NT2/D1 (cell line): ENCODE measurements around the gene HINT3.
A peak's percentile ranks its signal among the peaks of the same experiment; 100 is the strongest.

Experiments
- DNase-seq: peaks from one replicate; pipeline ENCODE4 v3.0.0-alpha.2; 2011; ENCODE audit warnings: low read depth, low spot score
- H3K27me3 ChIP-seq: 2 replicates; pipeline ENCODE4 v1.6.0; 2011; ENCODE audit warnings: mild to moderate bottlenecking; ENCODE audit not compliant: insufficient read length, insufficient read depth
- H3K36me3 ChIP-seq: 2 replicates; pipeline ENCODE4 v1.6.1; 2011; ENCODE audit warnings: mild to moderate bottlenecking, low read length, mixed read lengths; ENCODE audit not compliant: insufficient read depth, insufficient read length
- H3K4me1 ChIP-seq: 2 replicates; pipeline ENCODE4 v1.5.1; 2011; ENCODE audit not compliant: insufficient read depth, insufficient read length
- H3K4me3 ChIP-seq: 2 replicates; pipeline ENCODE4 v1.5.1; 2011; ENCODE audit warnings: low read depth; ENCODE audit not compliant: insufficient read length
- H3K9ac ChIP-seq: 2 replicates; pipeline ENCODE4 v1.6.0; 2011; ENCODE audit warnings: low read depth; ENCODE audit not compliant: insufficient read length
- H3K9me3 ChIP-seq: 2 replicates; pipeline ENCODE4 v1.5.1; 2011; ENCODE audit warnings: mild to moderate bottlenecking, low read length; ENCODE audit not compliant: insufficient read depth
- SUZ12 ChIP-seq: IDR thresholded peaks from 2 replicates; pipeline ENCODE4 v1.6.1; 2011; ENCODE audit not compliant: insufficient read length, insufficient read depth; ENCODE audit errors: extremely low read depth
- YY1 ChIP-seq: IDR thresholded peaks from 2 replicates; pipeline ENCODE4 v1.6.1; 2011; ENCODE audit not compliant: insufficient read length, insufficient read depth
- ZNF274 ChIP-seq: IDR thresholded peaks from 2 replicates; pipeline ENCODE4 v1.6.1; 2011; ENCODE audit warnings: mild to moderate bottlenecking, low read depth, low read length

HINT3 gene

DNA sequence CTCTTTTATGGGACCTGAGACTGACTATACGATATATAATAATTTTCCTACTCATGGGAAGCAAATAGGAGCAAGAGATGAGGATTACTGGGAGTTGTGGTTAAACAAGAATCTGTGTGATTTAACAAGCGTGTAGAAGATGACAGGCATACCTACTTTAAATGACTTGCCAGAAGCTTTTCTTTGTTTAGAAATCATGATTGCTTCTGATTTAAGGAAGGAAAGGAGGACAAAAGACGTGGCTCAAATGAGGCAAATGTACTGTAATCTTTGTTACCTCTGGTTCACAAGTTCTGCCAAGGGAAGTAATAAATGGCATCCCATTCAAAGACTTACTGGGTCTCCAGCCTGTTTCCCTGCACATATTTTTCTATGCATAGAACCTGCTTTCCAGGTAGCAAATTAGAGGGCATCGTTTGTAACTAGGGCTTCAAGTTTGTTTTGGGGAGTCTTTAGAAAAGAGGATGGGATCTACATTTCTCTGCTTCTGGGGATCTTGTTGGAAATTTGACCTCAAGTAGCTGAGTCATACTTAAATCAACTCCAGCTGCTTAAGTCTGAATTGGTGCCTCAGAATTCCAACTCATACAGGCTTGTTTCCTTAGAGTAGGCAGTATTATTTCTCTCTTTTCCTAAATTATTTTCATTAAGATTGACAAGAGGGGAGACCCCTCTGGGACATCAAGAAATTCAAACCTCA is 26.8 kb downstream of the HINT3 start:
- no peaks in the 10 kb centered on the region for H3K9me3 ChIP-seq
- H3K27me3 ChIP-seq = no peaks in the 10 kb centered on the region
- H3K9ac ChIP-seq = no peak overlapping the region
- TF ChIP-seq SUZ12 (no peak), YY1 (no peak), ZNF274 (no peak)
- no peaks in the 10 kb centered on the region for H3K4me1 ChIP-seq
- peaks cover 2% of the 10 kb centered on the region for H3K36me3 ChIP-seq
- DNase-seq = no peak
- H3K4me3 ChIP-seq = no peak overlapping the region

- no peak for DNase-seq
- no peaks in the 10 kb centered on the region for H3K4me1 ChIP-seq
- H3K27me3 ChIP-seq = no peaks in the 10 kb centered on the region
- TF ChIP-seq ZNF274 (no peak), SUZ12 (no peak), YY1 (no peak)
- H3K36me3 ChIP-seq = peaks cover 2% of the 10 kb centered on the region
- H3K4me3 ChIP-seq = no peak overlapping the region
- no peak overlapping the region for H3K9ac ChIP-seq
- no peaks in the 10 kb centered on the region for H3K9me3 ChIP-seq
Observed at GRCh38 chr6:125984311-125984710, 27.7 kb downstream of the HINT3 start.

DNA sequence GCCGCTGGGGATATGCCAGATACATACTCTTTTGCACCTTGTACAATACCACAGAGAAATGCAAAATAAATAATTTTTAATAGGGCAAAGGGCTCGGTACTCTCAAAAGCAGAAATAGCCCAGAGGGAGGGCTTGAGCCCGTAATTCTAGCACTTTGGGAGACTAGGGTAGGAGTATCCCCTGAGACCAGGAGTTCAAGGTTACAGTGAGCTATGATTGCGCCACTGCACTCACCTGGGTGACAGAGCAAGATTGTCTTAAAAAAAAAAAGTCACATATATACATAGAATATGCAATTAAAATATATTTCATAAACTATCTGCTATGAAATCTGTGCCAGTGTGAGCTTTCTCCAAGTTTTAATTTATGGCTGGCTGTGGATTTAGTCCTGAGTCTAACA is 29.0 kb downstream of the HINT3 start:
- Histone ChIP-seq H3K4me1 (no peaks in the 10 kb centered on the region), H3K4me3 (peak overlapping the region; percentile 85), H3K9ac (peak overlapping the region; percentile 89), H3K36me3 (peaks cover 2% of the 10 kb centered on the region), H3K27me3 (no peaks in the 10 kb centered on the region), H3K9me3 (no peaks in the 10 kb centered on the region)
- TF ChIP-seq YY1 (no peak), ZNF274 (no peak), SUZ12 (no peak)
- no peak for DNase-seq

GRCh38 chr6:125985979-125986300 is 29.4 kb downstream of the HINT3 start:
- TF ChIP-seq SUZ12 (no peak), YY1 (no peak), ZNF274 (no peak)

GRCh38 chr6:125986301-125987025 is 29.9 kb downstream of the HINT3 start, which contains the start of gene TRMT11:
TRMT11 (plus strand) TSS chr6:125986540; CDS start chr6:125986551, 11 bp downstream.
- peak; percentile 41 for TF ChIP-seq YY1
- TF ChIP-seq SUZ12 = no peak
- Histone ChIP-seq H3K4me1 (no peaks in the 10 kb centered on the region), H3K9me3 (no peaks in the 10 kb centered on the region), H3K36me3 (peaks cover 2% of the 10 kb centered on the region), H3K9ac (peak within 1 kb of the TSS; percentile 89), H3K27me3 (no peaks in the 10 kb centered on the region), H3K4me3 (peak within 1 kb of the TSS; percentile 85)
- DNase-seq = peak; percentile 80

More at GRCh38 chr6:125985979-125986300, 29.4 kb downstream of the HINT3 start:
- Histone ChIP-seq H3K4me3 (peak overlapping the region; percentile 85), H3K4me1 (no peaks in the 10 kb centered on the region), H3K9ac (peak overlapping the region; percentile 89), H3K36me3 (peaks cover 2% of the 10 kb centered on the region), H3K27me3 (no peaks in the 10 kb centered on the region), H3K9me3 (no peaks in the 10 kb centered on the region)
- no peak for DNase-seq

DNA sequence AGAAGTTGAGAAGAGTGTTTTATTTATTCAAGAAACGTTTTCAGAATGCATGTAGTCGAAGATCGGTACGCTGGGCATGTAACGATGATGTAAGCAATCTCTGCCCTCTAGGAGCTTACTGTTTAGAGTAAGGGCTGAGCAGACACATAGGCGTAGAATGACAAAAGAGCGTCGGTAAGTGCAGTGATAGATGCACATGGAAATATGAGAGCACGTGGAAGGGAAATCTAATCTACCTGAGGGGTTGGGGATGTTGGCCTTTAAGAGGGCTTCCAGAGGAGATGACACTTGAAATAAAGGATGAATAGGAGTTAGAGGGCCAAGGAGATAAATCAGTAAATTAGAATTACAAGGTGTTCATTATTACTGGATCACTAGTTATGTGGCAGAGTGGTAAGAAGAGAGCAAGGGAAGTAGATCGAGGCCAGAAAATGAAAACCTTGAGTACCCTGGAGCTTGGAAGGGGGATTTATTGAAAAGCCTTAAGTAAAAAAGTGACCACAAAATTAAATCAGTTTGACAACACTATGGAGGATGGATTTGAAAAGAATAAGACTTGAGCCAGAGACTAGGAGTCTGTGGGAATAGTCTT is 30.6 kb downstream of the HINT3 start:
- no peak for DNase-seq
- no peak for TF ChIP-seq SUZ12
- TF ChIP-seq ZNF274 = no peak
- TF ChIP-seq YY1 = no peak
- Histone ChIP-seq H3K27me3 (no peaks in the 10 kb centered on the region), H3K9me3 (no peaks in the 10 kb centered on the region), H3K4me1 (no peaks in the 10 kb centered on the region), H3K9ac (peak overlapping the region; percentile 89), H3K36me3 (peaks cover 2% of the 10 kb centered on the region), H3K4me3 (peak overlapping the region; percentile 85)

- Histone ChIP-seq H3K9me3 (no peaks in the 10 kb centered on the region), H3K36me3 (peaks cover 2% of the 10 kb centered on the region), H3K4me1 (no peaks in the 10 kb centered on the region), H3K4me3 (no peak overlapping the region), H3K9ac (no peak overlapping the region), H3K27me3 (no peaks in the 10 kb centered on the region)
- DNase-seq = no peak
- no peak for TF ChIP-seq YY1
- no peak for TF ChIP-seq SUZ12
- no peak for TF ChIP-seq ZNF274
Observed at GRCh38 chr6:125988280-125988679, 31.7 kb downstream of the HINT3 start.
